Body of pancreas (tissue), 4 donors: ENCODE measurements around the gene MORC2.

Experiments
- POLR2A ChIP-seq, 3 donors: fragments of 450-650 bp; IDR thresholded peaks; one replicate each; pipeline ENCODE4 v1.6.1; 2016; ENCODE audit warnings: antibody characterized with exemption in 3 of 3, mild to moderate bottlenecking in 2 of 3
- TF ChIP-seq, protein P1 (sequence below), 7 experiments: fragments of 450-650 bp in 4 of 7; fragments of 200-600 bp in 3 of 7; sonication (generic) in 3 of 7; IDR thresholded peaks; one replicate each; pipeline ENCODE4 v1.5.1; 2016 to 2019; ENCODE audit warnings: antibody characterized with exemption in 7 of 7

DNA sequence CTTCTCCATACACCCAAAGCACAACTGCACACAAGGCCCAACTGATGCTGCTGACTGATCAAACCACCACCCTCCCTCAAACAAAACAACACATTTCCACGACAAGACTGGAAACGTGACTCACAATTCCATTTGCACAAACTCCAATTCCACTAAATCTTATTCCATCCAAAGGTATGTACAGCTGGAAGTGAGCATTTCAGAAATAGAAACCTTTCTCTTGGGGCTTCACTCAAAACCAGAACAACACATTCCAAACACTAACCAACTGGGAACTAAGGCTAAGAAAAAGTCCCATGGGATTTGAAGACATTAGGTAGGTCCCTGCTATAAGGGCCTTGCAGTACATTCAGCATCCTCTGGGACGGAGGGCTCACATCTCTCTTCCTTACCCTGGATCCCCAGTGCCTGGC is 19.6 kb downstream of the MORC2 start:
- no peak for TF ChIP-seq POLR2A (IDR thresholded peaks at IDR 0.05)
- TF ChIP-seq, protein P1, sequence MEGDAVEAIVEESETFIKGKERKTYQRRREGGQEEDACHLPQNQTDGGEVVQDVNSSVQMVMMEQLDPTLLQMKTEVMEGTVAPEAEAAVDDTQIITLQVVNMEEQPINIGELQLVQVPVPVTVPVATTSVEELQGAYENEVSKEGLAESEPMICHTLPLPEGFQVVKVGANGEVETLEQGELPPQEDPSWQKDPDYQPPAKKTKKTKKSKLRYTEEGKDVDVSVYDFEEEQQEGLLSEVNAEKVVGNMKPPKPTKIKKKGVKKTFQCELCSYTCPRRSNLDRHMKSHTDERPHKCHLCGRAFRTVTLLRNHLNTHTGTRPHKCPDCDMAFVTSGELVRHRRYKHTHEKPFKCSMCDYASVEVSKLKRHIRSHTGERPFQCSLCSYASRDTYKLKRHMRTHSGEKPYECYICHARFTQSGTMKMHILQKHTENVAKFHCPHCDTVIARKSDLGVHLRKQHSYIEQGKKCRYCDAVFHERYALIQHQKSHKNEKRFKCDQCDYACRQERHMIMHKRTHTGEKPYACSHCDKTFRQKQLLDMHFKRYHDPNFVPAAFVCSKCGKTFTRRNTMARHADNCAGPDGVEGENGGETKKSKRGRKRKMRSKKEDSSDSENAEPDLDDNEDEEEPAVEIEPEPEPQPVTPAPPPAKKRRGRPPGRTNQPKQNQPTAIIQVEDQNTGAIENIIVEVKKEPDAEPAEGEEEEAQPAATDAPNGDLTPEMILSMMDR (IDR thresholded peaks at IDR 0.05), result no peak
